Measurements from ENCODE around the gene TGFA. TPM values are rescaled to one million over a fixed set of nuclear protein-coding genes. Genes with fewer than 3 reads are reported as not detected.

The TGFA gene
- total and polyA plus RNA-seq, 7 experiments from 2014 or later = 0.44 to 3.2 (median 1.9) TPM; not detected in 1

DNA sequence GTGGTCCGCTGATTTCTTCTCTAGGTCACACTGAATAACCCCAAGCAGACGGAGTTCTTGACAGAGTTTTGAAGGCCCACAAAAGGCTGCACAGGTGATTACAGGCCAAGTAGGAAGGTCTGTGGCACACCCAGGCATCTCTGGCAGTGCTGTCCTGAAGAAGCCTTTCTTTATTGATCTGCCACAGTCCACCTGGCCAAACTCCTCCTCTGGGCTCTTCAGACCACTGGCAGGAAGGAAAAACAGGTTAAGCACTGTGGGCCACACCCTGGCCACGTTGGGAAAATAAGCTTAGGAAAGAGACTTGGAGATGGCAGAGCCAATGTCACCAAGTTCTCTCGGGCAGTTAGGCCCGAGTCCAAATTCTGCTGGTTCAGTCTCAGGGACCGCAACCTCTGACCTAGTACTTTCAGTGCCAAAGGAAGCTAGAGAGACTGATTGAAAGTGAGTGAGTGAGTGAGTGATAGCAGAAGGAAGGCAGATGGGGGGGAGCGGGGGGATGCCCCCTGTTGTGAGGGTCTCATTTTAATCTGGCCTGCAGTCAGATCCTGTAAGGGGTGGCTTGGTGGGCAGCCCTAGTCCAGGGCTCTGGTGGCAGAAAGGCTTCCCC, 102.9 kb downstream of the TGFA start:
- intact Hi-C loops (cut with micrococcal nuclease) = no loop called here
- peaks cover 0 to 4% (median 0%) of the 10 kb centered on the region in 5 donors for H3K27me3 Mint-ChIP-seq
- peaks cover 2 to 7% (median 2%) of the 10 kb centered on the region in 7 donors for H3K4me1 Mint-ChIP-seq
- H3K27ac Mint-ChIP-seq = peak overlapping the region in 2 of 9 donors; percentile 6 to 25
- Histone ChIP-seq H3K36me3 (ENCODE audit: control insufficient read depth in 2 of 3, insufficient read depth in 3 of 3, low read length in 3 of 3) (no peaks in the 10 kb centered on the region), H3K4me1 (ENCODE audit: control insufficient read depth in 2 of 2, insufficient read depth in 2 of 2, low read length in 2 of 2) (peaks cover 0 to 4% of the 10 kb centered on the region in 2 donors), H3K27me3 (ENCODE audit: control insufficient read depth in 2 of 2, insufficient read depth in 2 of 2, low read length in 2 of 2) (no peaks in the 10 kb centered on the region), H3K4me3 (ENCODE audit: low read length) (no peak overlapping the region), H3K9me3 (ENCODE audit: control insufficient read depth in 2 of 3, low read length in 3 of 3) (no peaks in the 10 kb centered on the region), H3K27ac (ENCODE audit: low read depth, low read length) (no peak overlapping the region)
- CTCF ChIA-PET = interaction anchor here (1.0 kb wide), 1 partner anchor 23 kb away, joined by 3 read pairs; no protein-coding TSS in a partner anchor
- peaks cover 0 to 20% (median 4%) of the 10 kb centered on the region in 5 donors for H3K36me3 Mint-ChIP-seq
- ATAC-seq (no peak), DNase-seq (no peak)
- H3K9me3 Mint-ChIP-seq = no peaks in the 10 kb centered on the region
- POLR2A ChIA-PET = interaction anchor here (1.0 kb wide), 1 partner anchor 14 kb away, joined by 3 read pairs; no protein-coding TSS in a partner anchor
- no peak overlapping the region for H3K4me3 Mint-ChIP-seq

DNA sequence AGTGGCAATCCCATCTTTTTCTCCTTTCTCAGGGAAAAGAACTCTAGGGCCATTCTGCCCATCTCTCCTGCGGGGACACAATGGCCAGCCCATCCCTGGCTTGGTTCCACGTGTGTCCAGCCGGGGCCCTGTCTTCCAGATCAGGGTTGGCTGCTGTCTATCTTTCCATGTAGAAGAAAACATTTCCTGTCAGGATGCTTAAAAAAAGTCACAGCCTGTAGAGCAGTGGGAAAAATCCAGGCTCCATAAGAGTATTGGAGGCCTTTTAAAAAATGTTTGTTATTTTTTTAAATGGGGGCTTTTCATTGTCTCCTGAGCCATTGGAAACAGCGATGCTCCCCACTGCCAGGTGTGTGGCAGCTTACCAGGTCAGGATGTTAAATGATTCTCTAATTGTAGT, 105.6 kb downstream of the TGFA start:
- POLR2A ChIA-PET = no interaction called here
- no peak for ATAC-seq
- Mint-ChIP-seq H3K9me3 (no peaks in the 10 kb centered on the region), H3K27ac (peak overlapping the region in 1 of 9 donors; percentile 59), H3K4me3 (no peak overlapping the region), H3K36me3 (peaks cover 0 to 26% (median 4%) of the 10 kb centered on the region in 5 donors), H3K27me3 (peaks cover 0 to 4% (median 0%) of the 10 kb centered on the region in 5 donors), H3K4me1 (peaks cover 0 to 17% (median 10%) of the 10 kb centered on the region in 7 donors)
- intact Hi-C loops (cut with micrococcal nuclease) = no loop called here
- no peak for DNase-seq
- H3K4me3 ChIP-seq (ENCODE audit: low read length) = no peak overlapping the region
- no peaks in the 10 kb centered on the region for H3K36me3 ChIP-seq (ENCODE audit: control insufficient read depth in 2 of 3, insufficient read depth in 3 of 3, low read length in 3 of 3)
- peaks cover 0 to 7% of the 10 kb centered on the region in 2 donors for H3K4me1 ChIP-seq (ENCODE audit: control insufficient read depth in 2 of 2, insufficient read depth in 2 of 2, low read length in 2 of 2)
- no peaks in the 10 kb centered on the region for H3K9me3 ChIP-seq (ENCODE audit: control insufficient read depth in 2 of 3, low read length in 3 of 3)
- H3K27me3 ChIP-seq (ENCODE audit: control insufficient read depth in 2 of 2, insufficient read depth in 2 of 2, low read length in 2 of 2) = no peaks in the 10 kb centered on the region
- no peak overlapping the region for H3K27ac ChIP-seq (ENCODE audit: low read depth, low read length)
- CTCF ChIA-PET = no interaction called here

DNA sequence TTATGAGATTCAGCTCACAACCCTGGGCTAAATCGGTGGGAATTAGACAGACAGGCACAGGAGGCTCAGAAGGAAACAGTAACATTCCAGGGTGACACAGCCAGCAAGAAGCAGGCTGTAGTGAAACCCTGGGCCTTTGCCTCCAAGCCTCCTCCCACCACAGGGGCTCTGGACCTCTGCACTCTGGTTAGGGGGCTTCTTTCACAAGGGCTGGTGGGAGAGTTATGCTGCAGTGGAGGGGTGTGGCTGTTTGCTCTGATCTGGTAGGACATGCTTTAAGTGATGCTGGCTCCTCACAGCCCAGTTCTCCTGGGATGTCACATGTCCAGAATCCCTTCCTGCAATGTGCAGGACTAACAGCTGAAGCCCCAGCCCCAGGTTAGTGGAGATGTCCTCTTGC, 109.9 kb downstream of the TGFA start:
- peaks cover 22 to 57% (median 51%) of the 10 kb centered on the region in 7 donors for H3K4me1 Mint-ChIP-seq
- Histone ChIP-seq H3K27me3 (ENCODE audit: control insufficient read depth in 2 of 2, insufficient read depth in 2 of 2, low read length in 2 of 2) (no peaks in the 10 kb centered on the region), H3K36me3 (ENCODE audit: control insufficient read depth in 2 of 3, insufficient read depth in 3 of 3, low read length in 3 of 3) (no peaks in the 10 kb centered on the region), H3K9me3 (ENCODE audit: control insufficient read depth in 2 of 3, low read length in 3 of 3) (no peaks in the 10 kb centered on the region), H3K4me3 (ENCODE audit: low read length) (no peak overlapping the region), H3K27ac (ENCODE audit: low read depth, low read length) (no peak overlapping the region), H3K4me1 (ENCODE audit: control insufficient read depth in 2 of 2, insufficient read depth in 2 of 2, low read length in 2 of 2) (peaks cover 11 to 41% of the 10 kb centered on the region in 2 donors)
- no peaks in the 10 kb centered on the region for H3K9me3 Mint-ChIP-seq
- H3K36me3 Mint-ChIP-seq = peaks cover 0 to 10% (median 0%) of the 10 kb centered on the region in 5 donors
- no peak for ATAC-seq
- ChIA-PET CTCF (no interaction called here), POLR2A (no interaction called here)
- H3K27me3 Mint-ChIP-seq = peaks cover 0 to 4% (median 0%) of the 10 kb centered on the region in 5 donors
- peak overlapping the region in 6 of 9 donors; percentile 21 to 73 (median 55) for H3K27ac Mint-ChIP-seq
- intact Hi-C loops (cut with micrococcal nuclease) = loop anchor here in 1 of 2 donors (5.0 kb wide), 1 partner anchor 199 kb away; no protein-coding TSS in a partner anchor
- H3K4me3 Mint-ChIP-seq = no peak overlapping the region
- DNase-seq = no peak

DNA sequence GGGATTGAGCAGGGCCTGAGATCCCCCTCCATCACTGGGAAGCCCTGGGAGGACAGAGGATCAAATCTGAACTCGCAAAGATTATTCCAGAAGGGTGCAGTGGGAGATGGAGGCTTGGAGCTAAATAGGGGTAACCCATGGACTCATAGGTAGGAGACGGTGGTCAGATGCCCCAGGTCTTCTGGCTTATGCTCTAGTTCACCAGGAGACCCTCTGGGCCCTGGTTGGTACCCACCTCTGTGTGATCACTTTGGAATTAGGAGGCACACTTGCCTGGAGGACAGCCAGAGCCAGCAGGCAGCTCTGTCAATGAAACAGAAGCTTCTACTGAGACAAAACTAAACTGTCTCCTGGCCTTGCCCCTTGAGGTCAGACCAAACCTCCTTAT, 110.6 kb downstream of the TGFA start:
- peak overlapping the region in 8 of 9 donors; percentile 2 to 89 (median 59) for H3K27ac Mint-ChIP-seq
- Histone ChIP-seq H3K4me1 (ENCODE audit: control insufficient read depth in 2 of 2, insufficient read depth in 2 of 2, low read length in 2 of 2) (peaks cover 11 to 46% of the 10 kb centered on the region in 2 donors), H3K27ac (ENCODE audit: low read depth, low read length) (no peak overlapping the region), H3K9me3 (ENCODE audit: control insufficient read depth in 2 of 3, low read length in 3 of 3) (no peaks in the 10 kb centered on the region), H3K4me3 (ENCODE audit: low read length) (no peak overlapping the region), H3K27me3 (ENCODE audit: control insufficient read depth in 2 of 2, insufficient read depth in 2 of 2, low read length in 2 of 2) (no peaks in the 10 kb centered on the region), H3K36me3 (ENCODE audit: control insufficient read depth in 2 of 3, insufficient read depth in 3 of 3, low read length in 3 of 3) (no peaks in the 10 kb centered on the region)
- no peaks in the 10 kb centered on the region for H3K9me3 Mint-ChIP-seq
- ChIA-PET CTCF (no interaction called here), POLR2A (no interaction called here)
- H3K4me3 Mint-ChIP-seq = no peak overlapping the region
- intact Hi-C loops (cut with micrococcal nuclease) = loop anchor here in 1 of 2 donors (5.0 kb wide), 1 partner anchor 199 kb away; no protein-coding TSS in a partner anchor
- H3K36me3 Mint-ChIP-seq = peaks cover 0 to 10% (median 0%) of the 10 kb centered on the region in 5 donors
- H3K4me1 Mint-ChIP-seq = peaks cover 23 to 63% (median 57%) of the 10 kb centered on the region in 7 donors
- DNase-seq = no peak
- no peak for ATAC-seq
- peaks cover 0 to 4% (median 0%) of the 10 kb centered on the region in 5 donors for H3K27me3 Mint-ChIP-seq

DNA sequence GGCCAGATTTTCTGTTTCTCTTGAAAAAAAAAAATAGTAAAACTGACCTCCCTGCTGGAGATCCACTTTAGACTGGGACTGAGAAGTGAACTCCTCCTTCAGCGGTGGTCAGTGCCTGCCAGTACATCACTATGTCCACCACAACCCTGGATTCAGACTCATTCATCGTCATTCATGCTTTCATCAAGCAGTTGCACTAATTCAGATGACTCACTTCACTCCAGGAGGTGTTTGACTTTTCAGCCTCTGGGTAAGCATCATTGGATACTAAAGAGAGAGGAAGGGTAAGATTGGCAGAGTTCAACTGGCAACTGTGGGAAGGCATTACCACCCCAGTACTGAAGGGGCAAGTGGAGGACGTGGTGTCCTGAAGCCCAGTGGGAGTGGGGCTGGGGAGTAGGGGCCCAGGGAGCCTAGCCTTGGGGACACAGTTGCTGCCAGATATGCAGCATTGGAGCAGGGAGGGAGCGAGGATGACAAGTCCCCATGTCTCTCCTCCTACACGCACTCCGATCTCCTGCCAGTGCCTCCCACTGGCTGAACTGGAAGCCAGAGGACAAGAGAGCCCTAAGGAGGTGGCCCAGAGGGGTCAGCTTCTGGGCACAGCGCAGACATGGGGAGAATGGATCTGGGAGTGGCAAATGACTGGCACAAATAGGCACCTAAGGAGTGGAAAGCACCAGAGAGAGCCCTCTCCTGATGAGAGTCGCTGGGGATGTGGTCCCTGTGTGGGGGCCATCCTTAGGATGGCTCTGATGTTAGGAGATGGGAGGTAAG, 111.1 kb downstream of the TGFA start:
- Histone ChIP-seq H3K36me3 (ENCODE audit: control insufficient read depth in 2 of 3, insufficient read depth in 3 of 3, low read length in 3 of 3) (no peaks in the 10 kb centered on the region), H3K27me3 (ENCODE audit: control insufficient read depth in 2 of 2, insufficient read depth in 2 of 2, low read length in 2 of 2) (no peaks in the 10 kb centered on the region), H3K4me3 (ENCODE audit: low read length) (no peak overlapping the region), H3K4me1 (ENCODE audit: control insufficient read depth in 2 of 2, insufficient read depth in 2 of 2, low read length in 2 of 2) (peaks cover 11 to 48% of the 10 kb centered on the region in 2 donors), H3K27ac (ENCODE audit: low read depth, low read length) (no peak overlapping the region), H3K9me3 (ENCODE audit: control insufficient read depth in 2 of 3, low read length in 3 of 3) (no peaks in the 10 kb centered on the region)
- peak overlapping the region in 8 of 9 donors; percentile 14 to 89 (median 59) for H3K27ac Mint-ChIP-seq
- H3K4me1 Mint-ChIP-seq = peaks cover 23 to 64% (median 59%) of the 10 kb centered on the region in 7 donors
- DNase-seq (no peak), ATAC-seq (no peak)
- intact Hi-C loops (cut with micrococcal nuclease) = loop anchor here in 1 of 2 donors (5.0 kb wide), 1 partner anchor 200 kb away; no protein-coding TSS in a partner anchor
- no peaks in the 10 kb centered on the region for H3K9me3 Mint-ChIP-seq
- CTCF ChIA-PET = no interaction called here
- H3K27me3 Mint-ChIP-seq = peaks cover 0 to 4% (median 0%) of the 10 kb centered on the region in 5 donors
- H3K36me3 Mint-ChIP-seq = peaks cover 0 to 10% (median 0%) of the 10 kb centered on the region in 5 donors
- POLR2A ChIA-PET = no interaction called here
- peak overlapping the region in 1 of 10 donors; percentile 29 for H3K4me3 Mint-ChIP-seq

DNA sequence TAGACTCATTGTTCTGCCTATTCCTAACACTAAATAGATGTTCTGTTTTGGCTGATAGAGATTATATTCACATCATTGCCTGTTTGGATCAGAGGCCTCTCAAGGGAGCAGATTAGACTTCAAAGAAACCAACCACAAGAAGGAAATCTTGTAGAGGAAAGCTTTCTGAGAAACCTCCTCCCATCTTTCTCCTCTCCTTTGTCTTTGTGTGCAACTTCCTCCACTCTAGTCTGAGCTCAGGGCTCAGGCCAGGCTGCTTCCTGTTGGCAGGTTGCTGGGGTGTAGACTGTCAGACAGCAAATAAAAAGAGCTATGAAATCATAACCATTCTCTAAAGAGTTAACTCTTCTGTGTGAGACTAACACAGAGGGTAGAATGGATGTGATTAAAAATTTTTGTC, 113.0 kb downstream of the TGFA start:
- intact Hi-C loops (cut with micrococcal nuclease) = loop anchor here in 1 of 2 donors (2.0 to 5.0 kb wide), 3 partner anchors 32 to 202 kb away; partner anchors contain the start of gene TGFA
- CTCF ChIA-PET = interaction anchor here (0.6 to 0.8 kb wide), 2 partner anchors 138 to 206 kb away, joined by 3 to 5 read pairs; no protein-coding TSS in a partner anchor
- Histone ChIP-seq H3K4me1 (ENCODE audit: control insufficient read depth in 2 of 2, insufficient read depth in 2 of 2, low read length in 2 of 2) (peaks cover 11 to 54% of the 10 kb centered on the region in 2 donors), H3K36me3 (ENCODE audit: control insufficient read depth in 2 of 3, insufficient read depth in 3 of 3, low read length in 3 of 3) (no peaks in the 10 kb centered on the region), H3K9me3 (ENCODE audit: control insufficient read depth in 2 of 3, low read length in 3 of 3) (no peaks in the 10 kb centered on the region), H3K27ac (ENCODE audit: low read depth, low read length) (peak overlapping the region; percentile 39), H3K27me3 (ENCODE audit: control insufficient read depth in 2 of 2, insufficient read depth in 2 of 2, low read length in 2 of 2) (no peaks in the 10 kb centered on the region), H3K4me3 (ENCODE audit: low read length) (peak overlapping the region; percentile 29)
- POLR2A ChIA-PET = interaction anchor here (0.9 to 1.1 kb wide), 2 partner anchors 21 to 30 kb away, joined by 3 to 4 read pairs; no protein-coding TSS in a partner anchor
- H3K9me3 Mint-ChIP-seq = no peaks in the 10 kb centered on the region
- peak in 7 of 9 donors; percentile 54 to 79 (median 74) for DNase-seq
- H3K27me3 Mint-ChIP-seq = peaks cover 0 to 13% (median 0%) of the 10 kb centered on the region in 5 donors
- peaks cover 0 to 9% (median 0%) of the 10 kb centered on the region in 5 donors for H3K36me3 Mint-ChIP-seq
- H3K27ac Mint-ChIP-seq = peak overlapping the region; percentile 77 to 98 (median 91)
- peak overlapping the region; percentile 27 to 83 (median 76) for H3K4me3 Mint-ChIP-seq
- peaks cover 23 to 78% (median 67%) of the 10 kb centered on the region in 7 donors for H3K4me1 Mint-ChIP-seq
- ATAC-seq = peak; percentile 90

Measured in naive thymus-derived CD4-positive, alpha-beta T cell (primary cell).